Uterus (tissue), 4 donors: ENCODE measurements around the gene SPTLC3. TPM values are rescaled to one million over a fixed set of nuclear protein-coding genes. Genes with fewer than 3 reads are reported as not detected.

ENCODE experiments used
- DNase-seq, 2 donors: peaks; one replicate each; pipeline ENCODE4 v3.0.0-alpha.2; 2019 to 2020
- H3K27ac ChIP-seq, 2 donors: fragments of 200-600 bp; sonication (generic); 1 replicate in 1 of 2; 2 replicates in 1 of 2; pipeline ENCODE4 v1.5.1; 2016 to 2018
- H3K27me3 ChIP-seq, 2 donors: fragments of 200-600 bp; sonication (generic); one replicate each; pipeline ENCODE4 v1.5.1; 2018 to 2019; ENCODE audit warnings: control low read depth in 1 of 2
- H3K36me3 ChIP-seq, 2 donors: fragments of 200-600 bp; sonication (generic); one replicate each; pipeline ENCODE4 v1.5.1; 2019; ENCODE audit warnings: control low read depth in 1 of 2
- H3K4me1 ChIP-seq, 2 donors: fragments of 200-600 bp; sonication (generic); one replicate each; pipeline ENCODE4 v1.5.1; 2018 to 2019; ENCODE audit warnings: control low read depth in 1 of 2
- H3K4me3 ChIP-seq, 2 donors: fragments of 200-600 bp; sonication (generic); 1 replicate in 1 of 2; 2 replicates in 1 of 2; pipeline ENCODE4 v1.5.1; 2018 to 2019; ENCODE audit warnings: mild to moderate bottlenecking in 1 of 2
- H3K9me3 ChIP-seq, 2 donors: fragments of 200-600 bp; sonication (generic); one replicate each; pipeline ENCODE4 v1.5.1; 2019; ENCODE audit warnings: control low read depth in 1 of 2
- POLR2A ChIP-seq, 2 donors: fragments of 450-650 bp; IDR thresholded peaks; one replicate each; pipeline ENCODE4 v1.6.1; 2016; ENCODE audit warnings: antibody characterized with exemption in 2 of 2, mild to moderate bottlenecking in 1 of 2, moderate library complexity in 1 of 2
- intact Hi-C: fragments of 100-400 bp; cut with DNase I; formaldehyde crosslinking; loops from one replicate; pipeline ENCODE4 v1.15.1; 2023; ENCODE audit warnings: low total_unique reads
- total RNA-seq, 4 donors: library from RNA; depleted of rRNA in 3 of 4; stranded (reverse); fragments of >200 nt in 3 of 4; gene quantifications; one replicate each; pipeline versions ENCODE4 v1.1.0 to v1.2.4, GENCODE V29; 2014 to 2023
- TF ChIP-seq, protein P1 (sequence below), 4 experiments: fragments of 200-600 bp in 2 of 4; fragments of 450-650 bp in 2 of 4; sonication (generic) in 2 of 4; IDR thresholded peaks; one replicate each; pipeline ENCODE4 v1.5.1; 2016 to 2019; ENCODE audit warnings: antibody characterized with exemption in 4 of 4, mild to moderate bottlenecking in 2 of 4, moderate library complexity in 1 of 4
- donor health status: DM: yes; HTN: yes; CAD: no.

Gene SPTLC3
- total RNA-seq, 4 donors from 2014 or later = 0.51 to 23.9 (median 4.5) TPM

DNA sequence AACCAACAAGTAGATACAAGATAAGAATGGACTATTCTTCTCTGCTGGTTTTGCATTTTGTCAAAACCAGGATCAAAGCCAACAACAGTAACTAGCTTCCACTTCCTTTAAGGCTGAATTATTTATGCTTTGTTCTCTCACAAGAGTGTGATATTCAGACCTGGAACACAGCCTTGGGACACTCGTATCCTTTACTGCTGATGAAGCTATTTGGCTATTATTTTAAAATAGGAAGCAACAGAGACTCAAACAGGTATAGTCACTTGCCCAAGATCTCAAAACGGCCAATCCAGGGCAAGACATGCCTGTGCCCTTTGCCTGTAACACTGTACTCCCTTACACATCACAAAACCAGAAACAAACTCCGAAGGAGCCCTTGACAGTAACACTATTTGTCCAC is 19.9 kb downstream of the SPTLC3 start:
- Histone ChIP-seq H3K4me1 (no peaks in the 10 kb centered on the region), H3K27ac (no peak overlapping the region), H3K4me3 (no peak overlapping the region), H3K36me3 (no peaks in the 10 kb centered on the region), H3K27me3 (no peaks in the 10 kb centered on the region), H3K9me3 (no peaks in the 10 kb centered on the region)
- intact Hi-C loops = no loop called here
- no peak for DNase-seq
- TF ChIP-seq, protein P1, sequence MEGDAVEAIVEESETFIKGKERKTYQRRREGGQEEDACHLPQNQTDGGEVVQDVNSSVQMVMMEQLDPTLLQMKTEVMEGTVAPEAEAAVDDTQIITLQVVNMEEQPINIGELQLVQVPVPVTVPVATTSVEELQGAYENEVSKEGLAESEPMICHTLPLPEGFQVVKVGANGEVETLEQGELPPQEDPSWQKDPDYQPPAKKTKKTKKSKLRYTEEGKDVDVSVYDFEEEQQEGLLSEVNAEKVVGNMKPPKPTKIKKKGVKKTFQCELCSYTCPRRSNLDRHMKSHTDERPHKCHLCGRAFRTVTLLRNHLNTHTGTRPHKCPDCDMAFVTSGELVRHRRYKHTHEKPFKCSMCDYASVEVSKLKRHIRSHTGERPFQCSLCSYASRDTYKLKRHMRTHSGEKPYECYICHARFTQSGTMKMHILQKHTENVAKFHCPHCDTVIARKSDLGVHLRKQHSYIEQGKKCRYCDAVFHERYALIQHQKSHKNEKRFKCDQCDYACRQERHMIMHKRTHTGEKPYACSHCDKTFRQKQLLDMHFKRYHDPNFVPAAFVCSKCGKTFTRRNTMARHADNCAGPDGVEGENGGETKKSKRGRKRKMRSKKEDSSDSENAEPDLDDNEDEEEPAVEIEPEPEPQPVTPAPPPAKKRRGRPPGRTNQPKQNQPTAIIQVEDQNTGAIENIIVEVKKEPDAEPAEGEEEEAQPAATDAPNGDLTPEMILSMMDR (IDR thresholded peaks at IDR 0.05) = no peak
- TF ChIP-seq POLR2A (IDR thresholded peaks at IDR 0.05) = no peak

DNA sequence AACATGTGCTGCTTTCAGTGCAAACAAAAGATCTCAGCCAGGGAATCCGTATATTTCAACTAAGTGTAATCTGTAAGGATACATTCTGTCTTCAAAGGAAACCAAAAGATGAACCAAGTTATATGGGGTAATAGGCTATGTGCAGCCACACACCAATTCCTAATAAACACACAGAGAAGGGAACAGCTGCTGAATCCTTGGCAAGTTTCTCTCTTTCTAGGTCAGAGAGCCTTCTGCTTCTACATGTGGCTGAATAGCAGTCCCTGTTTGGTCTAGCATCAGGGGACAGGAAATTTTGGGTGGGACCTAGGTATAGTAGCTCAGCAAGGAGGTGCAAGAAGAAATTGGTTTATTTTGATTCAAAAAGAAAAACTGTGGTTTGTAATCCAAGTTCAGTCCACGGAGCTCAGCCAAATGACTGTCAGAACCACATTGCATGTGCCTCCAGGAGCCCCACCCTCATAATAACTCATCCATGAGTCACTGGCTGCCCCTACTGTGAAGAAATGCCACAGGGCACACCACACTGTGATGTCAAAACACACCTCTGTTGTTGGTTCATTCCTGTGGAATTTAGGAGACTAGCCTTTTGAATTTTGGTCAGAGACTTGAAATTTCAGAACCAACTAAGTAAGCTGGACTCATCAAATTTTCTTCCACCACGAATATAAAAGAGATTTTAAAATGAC is 21.1 kb downstream of the SPTLC3 start:
- Histone ChIP-seq H3K27me3 (no peaks in the 10 kb centered on the region), H3K36me3 (no peaks in the 10 kb centered on the region), H3K4me3 (no peak overlapping the region), H3K27ac (no peak overlapping the region), H3K4me1 (no peaks in the 10 kb centered on the region), H3K9me3 (no peaks in the 10 kb centered on the region)
- TF ChIP-seq POLR2A (IDR thresholded peaks at IDR 0.05) = no peak
- TF ChIP-seq, protein P1 (IDR thresholded peaks at IDR 0.05) = no peak
- DNase-seq = no peak
- intact Hi-C loops = no loop called here

DNA sequence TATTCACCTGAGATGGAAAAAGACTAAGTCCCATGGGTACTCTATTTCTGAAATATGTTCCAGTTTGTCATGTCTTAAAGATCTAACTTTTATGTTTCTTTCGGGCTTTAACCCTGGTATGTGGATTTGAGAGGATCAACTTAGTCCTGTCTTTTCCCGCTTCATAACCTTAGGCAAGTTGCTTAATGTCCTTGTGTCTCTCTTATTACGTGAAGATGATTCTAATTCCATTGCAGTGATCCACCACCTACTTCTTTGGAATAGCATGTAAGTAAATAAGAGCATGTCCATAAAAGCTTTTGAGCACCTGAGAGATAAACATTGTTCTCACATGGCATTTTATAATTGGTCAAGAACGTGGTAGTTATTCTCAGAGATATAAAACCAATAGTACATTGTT is 23.0 kb downstream of the SPTLC3 start:
- no peak overlapping the region for H3K27ac ChIP-seq
- TF ChIP-seq, protein P1 (IDR thresholded peaks at IDR 0.05) = no peak
- no peak for TF ChIP-seq POLR2A (IDR thresholded peaks at IDR 0.05)
- no peak for DNase-seq
- no peaks in the 10 kb centered on the region for H3K9me3 ChIP-seq
- intact Hi-C loops = no loop called here
- H3K4me1 ChIP-seq = no peaks in the 10 kb centered on the region
- H3K4me3 ChIP-seq = no peak overlapping the region
- no peaks in the 10 kb centered on the region for H3K36me3 ChIP-seq
- no peaks in the 10 kb centered on the region for H3K27me3 ChIP-seq

DNA sequence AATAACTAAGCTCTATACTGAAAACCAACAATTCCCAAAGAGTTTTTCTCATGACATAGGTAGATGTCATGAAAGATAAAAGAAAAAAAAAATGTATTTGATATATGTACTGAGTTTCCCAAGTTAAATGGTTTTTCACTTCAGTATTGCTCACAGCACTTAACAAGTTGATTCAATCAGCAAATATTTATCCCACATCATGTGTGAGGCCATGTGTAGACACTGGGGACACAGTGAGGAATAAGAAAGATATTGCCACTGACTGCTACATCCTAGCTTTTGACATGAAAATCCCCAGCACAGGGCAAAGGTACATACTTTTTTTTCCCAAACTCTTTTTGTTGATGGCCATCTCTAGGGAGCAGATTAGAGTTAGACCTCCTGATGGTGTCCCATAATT is 25.3 kb downstream of the SPTLC3 start:
- no peaks in the 10 kb centered on the region for H3K27me3 ChIP-seq
- no peak for DNase-seq
- no peak overlapping the region for H3K27ac ChIP-seq
- H3K4me1 ChIP-seq = no peaks in the 10 kb centered on the region
- intact Hi-C loops = no loop called here
- no peak for TF ChIP-seq POLR2A (IDR thresholded peaks at IDR 0.05)
- TF ChIP-seq, protein P1 (IDR thresholded peaks at IDR 0.05) = no peak
- no peak overlapping the region for H3K4me3 ChIP-seq
- no peaks in the 10 kb centered on the region for H3K9me3 ChIP-seq
- H3K36me3 ChIP-seq = no peaks in the 10 kb centered on the region

DNA sequence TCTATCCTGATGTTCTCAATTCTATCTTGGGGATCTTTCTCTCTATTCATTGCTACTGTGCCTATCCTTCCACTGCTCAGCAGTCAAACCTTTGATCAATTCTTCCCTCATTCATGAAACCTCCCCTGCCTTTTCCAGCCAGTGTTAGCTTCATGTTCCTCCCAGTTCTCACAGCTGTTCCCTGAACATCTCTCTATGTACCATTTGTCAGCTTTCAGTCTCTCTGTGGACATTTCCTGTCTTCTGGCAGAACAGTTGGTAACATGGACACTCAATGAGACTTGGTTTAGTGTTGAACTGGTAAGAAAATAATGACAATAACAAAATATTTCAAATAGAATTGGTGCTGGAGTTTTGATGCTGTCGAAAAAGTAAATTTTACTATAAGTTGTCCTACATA is 26.2 kb downstream of the SPTLC3 start:
- no peaks in the 10 kb centered on the region for H3K9me3 ChIP-seq
- intact Hi-C loops = no loop called here
- H3K4me1 ChIP-seq = no peaks in the 10 kb centered on the region
- no peak for DNase-seq
- H3K36me3 ChIP-seq = no peaks in the 10 kb centered on the region
- no peaks in the 10 kb centered on the region for H3K27me3 ChIP-seq
- no peak overlapping the region for H3K4me3 ChIP-seq
- H3K27ac ChIP-seq = no peak overlapping the region
- TF ChIP-seq POLR2A (IDR thresholded peaks at IDR 0.05) = no peak
- TF ChIP-seq, protein P1 (IDR thresholded peaks at IDR 0.05) = no peak
